Motor neuron (in vitro differentiated cells): ENCODE results near the gene TAF9B. TPM values are rescaled to one million over a fixed set of nuclear protein-coding genes. Genes with fewer than 3 reads are reported as not detected.
"Not testable (repeated sequence)": the region's sequence is repeated elsewhere in the genome, so short reads cannot be mapped to it uniquely, and the experiment has no call there.

Experiments used
- ATAC-seq, 8 experiments: fragments of 200-7000 bp; cut with Tn5 transposase; replicated peaks in 6 of 8; 2 replicates each; pipeline ENCODE4 v1.8.0; 2021; ENCODE audit warnings: mild to moderate bottlenecking in 8 of 8, moderate library complexity in 8 of 8
- H3K27ac ChIP-seq, 2 donors: fragments of 250-450 bp; sonication (Bioruptor Pico); 2 replicates each; pipeline ENCODE4 v1.9.0; 2021; ENCODE audit warnings: antibody characterized with exemption in 2 of 2, mild to moderate bottlenecking in 2 of 2, moderate library complexity in 1 of 2
- H3K4me1 ChIP-seq, 2 donors: fragments of 250-450 bp; sonication (Bioruptor Pico); replicated peaks in 1 of 2; 2 replicates each; pipeline ENCODE4 v1.6.1; 2021; ENCODE audit warnings: antibody characterized with exemption in 2 of 2, mild to moderate bottlenecking in 2 of 2, moderate library complexity in 1 of 2
- H3K4me3 ChIP-seq, 5 donors: fragments of 250-450 bp; sonication (Bioruptor Pico); 2 replicates each; pipeline ENCODE4 v1.9.0; 2021; ENCODE audit warnings: antibody characterized with exemption in 5 of 5, mild to moderate bottlenecking in 5 of 5, moderate library complexity in 4 of 5
- WGBS, 10 experiments: fragments of 450-650 bp; shearing (Covaris generic); methylation state at CpG; one replicate each; pipeline ENCODE4 v1.0.0; 2022; 5-methylcytosine and 5-hydroxymethylcytosine counted together
- in situ Hi-C, 9 experiments: fragments of 400-800 bp; cut with MboI; loops; one replicate each; pipeline ENCODE4 v1.15.0; 2021; ENCODE audit warnings: low sequenced_read_pairs in 9 of 9, low pct_unique_long_range_greater_than_20kb in 2 of 9; ENCODE audit not compliant: unreplicated experiment in 9 of 9
- total RNA-seq, 8 experiments: library from RNA; unstranded; fragments of 300-600 nt; gene quantifications; 2 replicates each; pipeline versions ENCODE4 v1.2.3 to v1.2.4, GENCODE V29; 2022

Gene TAF9B
- total RNA-seq, 8 experiments from 2014 or later = 14.5 to 48.7 (median 28.6) TPM

DNA sequence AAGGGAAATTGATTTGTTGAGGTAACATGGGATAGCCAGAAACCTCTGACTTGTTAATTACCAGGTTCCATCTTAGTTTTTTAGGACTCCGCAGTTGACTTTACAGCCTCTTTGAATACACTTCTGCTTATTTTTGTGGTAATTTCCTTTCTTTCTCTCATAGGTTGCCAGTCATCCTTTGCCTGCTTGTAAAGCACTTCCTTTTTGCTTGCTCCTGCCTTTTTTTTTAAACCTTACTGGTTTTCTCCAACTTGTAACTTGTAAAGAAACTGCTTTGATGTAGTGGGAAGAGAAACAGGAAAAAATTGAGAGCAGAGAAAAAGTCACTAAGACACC lies 32.8 kb downstream of the TAF9B start:
- no peak for ATAC-seq
- Histone ChIP-seq H3K27ac (no peak overlapping the region), H3K4me3 (peak overlapping the region; percentile 64 to 84 (median 68)), H3K4me1 (peaks cover 11 to 20% of the 10 kb centered on the region in 2 donors)
- WGBS, 10 experiments = 14 to 100% (median 81%) methylated on average over 1 of the region's 1 CpG; no CpG with 5 or more reads in 6 of the 10 experiments
- in situ Hi-C loops = loop anchor here in 1 of 9 experiments (25.0 kb wide), 1 partner anchor 194 kb away; the partner anchor contains the start of gene ATP7A

- WGBS, 10 experiments = 6 to 100% (median 20%) methylated on average over 1 to 5 of the region's 11 CpGs; no CpG with 5 or more reads in 4 of the 10 experiments
- H3K4me3 ChIP-seq = peak overlapping the region; percentile 64 to 84 (median 68)
- H3K27ac ChIP-seq = no peak overlapping the region
- H3K4me1 ChIP-seq = peaks cover 11 to 20% of the 10 kb centered on the region in 2 donors
- in situ Hi-C loops = loop anchor here in 1 of 9 experiments (25.0 kb wide), 1 partner anchor 194 kb away; the partner anchor contains the start of gene ATP7A
- no peak for ATAC-seq
Observed at GRCh38 chrX:78105944-78106650, 33.4 kb downstream of the TAF9B start.

- in situ Hi-C loops = loop anchor here in 1 of 9 experiments (25.0 kb wide), 1 partner anchor 192 kb away; the partner anchor contains the start of gene ATP7A
- H3K27ac ChIP-seq = peak overlapping the region; percentile 82 to 95
- ATAC-seq = peak in 4 of 8 experiments; percentile 4 to 13 (median 11)
- 0 to 9% (median 0%) methylated on average over 3 to 10 of the region's 27 CpGs; no CpG with 5 or more reads in 7 of the 10 experiments for WGBS, 10 experiments
- peak overlapping the region; percentile 64 to 84 (median 68) for H3K4me3 ChIP-seq
- H3K4me1 ChIP-seq = peaks cover 11 to 20% of the 10 kb centered on the region in 2 donors
Observed at GRCh38 chrX:78104447-78105176, 34.8 kb downstream of the TAF9B start.

- H3K27ac ChIP-seq = peak within 1 kb of the TSS; percentile 82 to 95
- in situ Hi-C loops = loop anchor here in 1 of 9 experiments (25.0 kb wide), 1 partner anchor 192 kb away; the partner anchor contains the start of gene ATP7A
- ATAC-seq = peak; percentile 80 to 98 (median 96)
- WGBS, 10 experiments = 32% methylated on average over 12 of the region's 72 CpGs; no CpG with 5 or more reads in 9 of the 10 experiments
- H3K4me3 ChIP-seq = peak within 1 kb of the TSS; percentile 64 to 84 (median 68)
- peaks cover 11 to 20% of the 10 kb centered on the region in 2 donors for H3K4me1 ChIP-seq
Observed at GRCh38 chrX:78103623-78104446, 35.6 kb downstream of the TAF9B start, which contains the start of gene PGK1. PGK1 (plus strand) TSS chrX:78104248; CDS start chrX:78104341, 93 bp downstream.

- Histone ChIP-seq H3K4me3 (peak overlapping the region; percentile 30 to 84 (median 68)), H3K4me1 (peaks cover 11 to 18% of the 10 kb centered on the region in 2 donors), H3K27ac (peak overlapping the region; percentile 81 to 91)
- 0 to 100% (median 80%) methylated on average over 1 to 15 of the region's 23 CpGs; no CpG with 5 or more reads in 3 of the 10 experiments for WGBS, 10 experiments
- peak in 3 of 8 experiments; percentile 1 to 28 (median 1) for ATAC-seq
- in situ Hi-C loops = loop anchor here in 1 of 9 experiments (25.0 kb wide), 1 partner anchor 191 kb away; the partner anchor contains the start of gene ATP7A
Observed at GRCh38 chrX:78103001-78103622, 36.3 kb downstream of the TAF9B start.

DNA sequence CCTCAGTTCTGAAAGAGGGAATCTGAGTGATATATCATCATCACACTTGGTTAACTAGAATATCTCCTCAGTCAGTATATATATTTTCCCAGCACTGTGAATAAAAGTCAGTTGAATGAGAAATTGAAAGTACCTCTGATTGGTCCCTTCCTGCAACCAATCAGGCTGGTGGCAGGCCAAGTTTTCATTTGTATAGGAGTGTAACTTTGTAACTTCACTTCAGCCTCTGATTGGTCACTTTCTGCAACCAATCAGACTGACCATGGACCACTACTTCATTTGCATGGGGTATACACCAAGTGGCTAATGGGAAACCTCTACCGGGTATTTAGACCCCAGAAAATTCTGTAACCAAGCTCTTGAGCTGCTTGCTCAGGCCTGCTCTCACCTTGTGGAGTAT lies 37.4 kb downstream of the TAF9B start:
- Histone ChIP-seq H3K27ac (no peak overlapping the region), H3K4me1 (peaks cover 6 to 12% of the 10 kb centered on the region in 2 donors), H3K4me3 (no peak overlapping the region)
- in situ Hi-C loops = loop anchor here in 1 of 9 experiments (25.0 kb wide), 1 partner anchor 190 kb away; the partner anchor contains the start of gene ATP7A
- ATAC-seq = no peak
- 33 to 100% methylated on average over 1 of the region's 1 CpG; no CpG with 5 or more reads in 8 of the 10 experiments for WGBS, 10 experiments

GRCh38 chrX:78098108-78098507 lies 41.3 kb downstream of the TAF9B start:
- in situ Hi-C loops = no loop called here
- Histone ChIP-seq H3K4me1 (peaks cover 3 to 4% of the 10 kb centered on the region in 2 donors), H3K4me3 (no peak overlapping the region), H3K27ac (no peak overlapping the region)
- ATAC-seq = no peak

- in situ Hi-C loops = no loop called here
- ATAC-seq = peak in 3 of 8 experiments; percentile 95 to 97 (median 96)
- H3K4me1 ChIP-seq = no peaks in the 10 kb centered on the region
- no peak overlapping the region for H3K27ac ChIP-seq
- H3K4me3 ChIP-seq = no peak overlapping the region
- 0 to 23% (median 20%) methylated on average over 1 to 2 of the region's 2 CpGs; no CpG with 5 or more reads in 7 of the 10 experiments for WGBS, 10 experiments
Observed at GRCh38 chrX:78092296-78092695, 47.2 kb downstream of the TAF9B start.

DNA sequence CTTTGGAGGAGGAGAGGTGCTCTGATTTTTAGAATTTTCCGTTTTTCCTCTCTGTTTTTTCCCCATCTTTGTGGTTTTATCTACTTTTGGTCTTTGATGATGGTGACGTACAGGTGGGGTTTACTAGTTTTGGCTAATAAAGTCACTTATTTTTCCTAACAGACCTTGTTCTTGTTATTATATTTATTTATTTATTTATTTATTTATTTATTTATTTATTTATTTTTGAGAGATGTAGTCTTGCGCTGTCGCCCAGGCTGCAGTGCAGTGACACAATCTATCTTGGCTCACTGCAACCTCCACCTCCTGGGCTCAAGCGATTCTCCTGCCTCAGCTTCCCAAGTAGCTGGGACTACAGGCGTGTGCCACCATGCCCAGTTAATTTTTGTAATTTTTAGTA lies 58.0 kb downstream of the TAF9B start:
- H3K4me1 ChIP-seq, H3K4me3 ChIP-seq, in situ Hi-C loops, ATAC-seq, H3K27ac ChIP-seq: not testable (repeated sequence)
- WGBS, 10 experiments = 29 to 100% (median 80%) methylated on average over 1 to 6 of the region's 6 CpGs; no CpG with 5 or more reads in 3 of the 10 experiments
